PFSK-1 (cell line): ENCODE results near the gene FKBP1B.

Experiments
- FOXP2 ChIP-seq: optimal IDR thresholded peaks from 2 replicates; pipeline ENCODE3; 2011; ENCODE audit warnings: borderline replicate concordance, control low read depth, inconsistent platforms; ENCODE audit not compliant: insufficient read depth; ENCODE audit errors: extremely low read length, extremely low read depth
- POLR2AphosphoS5 ChIP-seq: IDR thresholded peaks from 2 replicates; pipeline ENCODE4 v1.6.1; 2012; ENCODE audit warnings: low read depth, mild to moderate bottlenecking, control low read depth, low read length, moderate library complexity
- SIN3A ChIP-seq: IDR thresholded peaks from 2 replicates; pipeline ENCODE4 v1.6.1; 2012; ENCODE audit warnings: mild to moderate bottlenecking, low read length, moderate library complexity, borderline replicate concordance; ENCODE audit not compliant: insufficient read depth
- TAF1 ChIP-seq: IDR thresholded peaks from 2 replicates; pipeline ENCODE4 v1.6.1; 2012; ENCODE audit warnings: low read length, control low read depth, borderline replicate concordance; ENCODE audit not compliant: insufficient read depth
- TF ChIP-seq, protein P1 (sequence below), 2 experiments: IDR thresholded peaks; 2 replicates each; pipeline versions ENCODE4 v1.6.1 to v1.8.0; 2011 to 2012; ENCODE audit warnings: low read depth in 2 of 2, low read length in 2 of 2, control low read depth in 1 of 2, inconsistent platforms in 1 of 2, mild to moderate bottlenecking in 1 of 2, moderate library complexity in 1 of 2; ENCODE audit not compliant: insufficient read depth in 1 of 2

Gene FKBP1B

DNA sequence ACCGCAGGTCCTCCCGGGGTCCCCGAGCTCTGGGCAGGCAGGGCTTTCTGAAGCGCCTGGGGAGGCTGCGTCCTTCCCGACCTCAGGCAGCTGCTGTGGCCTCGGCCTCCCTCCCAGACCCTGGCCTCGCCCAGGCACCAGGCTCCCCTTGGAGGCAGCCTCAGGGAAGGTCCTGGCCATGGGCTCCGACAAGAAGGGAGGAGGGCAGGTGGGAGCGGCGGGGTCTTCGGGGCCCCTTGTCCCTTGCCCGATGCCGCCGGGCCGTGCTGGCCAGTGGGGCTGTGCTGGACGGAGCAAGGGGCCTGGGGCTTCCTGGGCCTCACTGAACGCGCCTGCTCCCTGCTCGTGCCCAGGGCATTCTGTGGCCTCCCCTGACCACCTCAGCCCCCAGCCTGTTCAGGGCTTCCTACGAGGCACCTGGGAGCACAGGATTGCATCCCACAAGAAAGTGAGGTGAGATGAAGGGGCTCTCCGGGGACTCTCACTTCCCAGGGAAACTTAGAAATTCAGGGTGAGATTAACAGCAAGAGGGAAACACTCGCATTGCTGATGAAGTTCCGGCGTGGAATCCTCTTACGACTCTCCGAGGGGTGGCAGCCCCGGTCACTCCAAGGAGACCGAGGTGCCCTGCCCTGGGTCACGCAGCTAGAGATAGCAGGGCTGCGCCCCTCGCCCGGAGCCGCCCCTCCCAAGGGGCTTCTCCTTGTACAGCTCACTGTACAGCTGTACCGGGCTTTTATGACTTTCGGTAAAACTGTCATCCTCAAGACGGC lies 38.9 kb upstream of the FKBP1B start:
- no peak for TF ChIP-seq TAF1
- TF ChIP-seq, protein P1, sequence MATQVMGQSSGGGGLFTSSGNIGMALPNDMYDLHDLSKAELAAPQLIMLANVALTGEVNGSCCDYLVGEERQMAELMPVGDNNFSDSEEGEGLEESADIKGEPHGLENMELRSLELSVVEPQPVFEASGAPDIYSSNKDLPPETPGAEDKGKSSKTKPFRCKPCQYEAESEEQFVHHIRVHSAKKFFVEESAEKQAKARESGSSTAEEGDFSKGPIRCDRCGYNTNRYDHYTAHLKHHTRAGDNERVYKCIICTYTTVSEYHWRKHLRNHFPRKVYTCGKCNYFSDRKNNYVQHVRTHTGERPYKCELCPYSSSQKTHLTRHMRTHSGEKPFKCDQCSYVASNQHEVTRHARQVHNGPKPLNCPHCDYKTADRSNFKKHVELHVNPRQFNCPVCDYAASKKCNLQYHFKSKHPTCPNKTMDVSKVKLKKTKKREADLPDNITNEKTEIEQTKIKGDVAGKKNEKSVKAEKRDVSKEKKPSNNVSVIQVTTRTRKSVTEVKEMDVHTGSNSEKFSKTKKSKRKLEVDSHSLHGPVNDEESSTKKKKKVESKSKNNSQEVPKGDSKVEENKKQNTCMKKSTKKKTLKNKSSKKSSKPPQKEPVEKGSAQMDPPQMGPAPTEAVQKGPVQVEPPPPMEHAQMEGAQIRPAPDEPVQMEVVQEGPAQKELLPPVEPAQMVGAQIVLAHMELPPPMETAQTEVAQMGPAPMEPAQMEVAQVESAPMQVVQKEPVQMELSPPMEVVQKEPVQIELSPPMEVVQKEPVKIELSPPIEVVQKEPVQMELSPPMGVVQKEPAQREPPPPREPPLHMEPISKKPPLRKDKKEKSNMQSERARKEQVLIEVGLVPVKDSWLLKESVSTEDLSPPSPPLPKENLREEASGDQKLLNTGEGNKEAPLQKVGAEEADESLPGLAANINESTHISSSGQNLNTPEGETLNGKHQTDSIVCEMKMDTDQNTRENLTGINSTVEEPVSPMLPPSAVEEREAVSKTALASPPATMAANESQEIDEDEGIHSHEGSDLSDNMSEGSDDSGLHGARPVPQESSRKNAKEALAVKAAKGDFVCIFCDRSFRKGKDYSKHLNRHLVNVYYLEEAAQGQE (IDR thresholded peaks at IDR 0.05; ENCODE audit: insufficient read depth in 1 of 2, low read depth in 2 of 2, low read length in 2 of 2) = no peak
- TF ChIP-seq SIN3A = no peak
- TF ChIP-seq POLR2AphosphoS5 = no peak
- TF ChIP-seq FOXP2 = no peak

DNA sequence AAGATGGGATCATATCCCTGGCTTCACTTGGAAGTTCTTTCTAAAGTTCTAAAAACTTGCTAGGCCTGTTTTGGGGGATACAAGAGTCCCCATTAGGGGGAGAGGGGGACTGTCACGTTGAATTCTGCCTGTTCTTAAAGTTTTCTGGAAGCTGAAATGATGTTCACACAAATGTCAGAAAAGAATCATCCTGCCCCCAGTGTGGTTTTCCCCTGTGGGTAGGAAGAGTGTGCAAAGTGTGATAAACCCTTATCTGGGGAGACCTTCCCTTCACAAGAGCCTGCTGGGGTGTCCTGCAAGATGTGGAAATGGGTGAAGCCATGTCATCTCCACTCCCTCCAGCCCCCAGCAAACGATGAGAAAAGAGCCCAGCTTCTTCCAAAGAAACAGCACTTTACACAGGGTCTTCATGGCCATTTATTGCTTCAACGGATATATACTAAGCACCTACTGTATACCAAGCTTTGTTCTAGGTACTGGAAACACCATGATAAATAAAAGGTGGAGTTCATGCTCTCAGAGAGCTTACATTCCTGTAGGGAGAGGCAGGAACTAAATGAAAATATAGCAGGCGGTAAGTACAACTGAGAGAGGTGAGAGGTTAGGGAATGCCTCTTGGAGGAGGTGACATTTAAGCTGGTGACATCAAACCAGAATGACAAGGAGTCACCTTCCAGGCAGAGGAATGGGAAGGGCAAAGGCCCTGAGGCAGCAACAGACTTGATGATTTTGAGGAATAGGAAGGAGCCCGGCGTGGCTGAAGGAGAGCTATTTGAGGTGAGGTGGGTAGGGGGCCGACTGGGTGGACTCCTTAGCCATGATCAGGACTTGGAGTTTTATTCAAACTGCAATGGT lies 38.1 kb upstream of the FKBP1B start:
- no peak for TF ChIP-seq POLR2AphosphoS5
- TF ChIP-seq, protein P1 (IDR thresholded peaks at IDR 0.05; ENCODE audit: insufficient read depth in 1 of 2, low read depth in 2 of 2, low read length in 2 of 2) = no peak
- no peak for TF ChIP-seq SIN3A

DNA sequence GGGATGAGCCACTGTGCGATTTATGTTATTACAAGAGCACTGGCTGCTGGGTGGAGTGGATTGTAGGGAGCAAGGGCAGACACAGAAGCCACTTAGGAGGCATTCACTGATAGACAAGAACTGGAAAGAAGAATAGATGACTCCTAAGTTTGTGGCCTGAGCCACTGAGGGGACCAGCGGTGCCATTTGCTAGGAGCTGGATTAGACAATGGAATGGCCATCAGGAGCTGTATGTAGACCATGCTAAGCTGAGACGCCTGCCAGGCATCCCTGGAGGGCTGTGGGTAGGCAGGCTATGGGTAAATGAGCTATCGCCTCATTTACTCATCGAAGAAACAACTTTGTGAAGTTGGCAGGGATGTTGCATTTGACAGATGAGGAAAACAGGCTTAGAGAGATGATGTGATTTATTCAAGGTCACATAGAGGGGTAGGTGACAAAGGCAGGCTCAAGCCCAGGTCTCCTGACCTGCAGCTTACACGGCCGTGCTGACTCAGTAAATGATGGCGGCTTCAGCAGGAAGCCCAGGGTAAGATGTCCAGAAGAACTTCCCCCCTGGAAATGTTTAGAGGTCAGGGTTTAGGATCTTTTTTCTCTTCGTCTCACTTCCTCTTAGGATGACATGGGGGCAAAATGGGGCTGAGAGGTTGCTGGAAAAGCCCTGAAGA lies 36.9 kb upstream of the FKBP1B start:
- TF ChIP-seq FOXP2 = no peak
- no peak for TF ChIP-seq TAF1
- TF ChIP-seq SIN3A = no peak
- no peak for TF ChIP-seq POLR2AphosphoS5
- TF ChIP-seq, protein P1 (IDR thresholded peaks at IDR 0.05; ENCODE audit: insufficient read depth in 1 of 2, low read depth in 2 of 2, low read length in 2 of 2) = no peak

DNA sequence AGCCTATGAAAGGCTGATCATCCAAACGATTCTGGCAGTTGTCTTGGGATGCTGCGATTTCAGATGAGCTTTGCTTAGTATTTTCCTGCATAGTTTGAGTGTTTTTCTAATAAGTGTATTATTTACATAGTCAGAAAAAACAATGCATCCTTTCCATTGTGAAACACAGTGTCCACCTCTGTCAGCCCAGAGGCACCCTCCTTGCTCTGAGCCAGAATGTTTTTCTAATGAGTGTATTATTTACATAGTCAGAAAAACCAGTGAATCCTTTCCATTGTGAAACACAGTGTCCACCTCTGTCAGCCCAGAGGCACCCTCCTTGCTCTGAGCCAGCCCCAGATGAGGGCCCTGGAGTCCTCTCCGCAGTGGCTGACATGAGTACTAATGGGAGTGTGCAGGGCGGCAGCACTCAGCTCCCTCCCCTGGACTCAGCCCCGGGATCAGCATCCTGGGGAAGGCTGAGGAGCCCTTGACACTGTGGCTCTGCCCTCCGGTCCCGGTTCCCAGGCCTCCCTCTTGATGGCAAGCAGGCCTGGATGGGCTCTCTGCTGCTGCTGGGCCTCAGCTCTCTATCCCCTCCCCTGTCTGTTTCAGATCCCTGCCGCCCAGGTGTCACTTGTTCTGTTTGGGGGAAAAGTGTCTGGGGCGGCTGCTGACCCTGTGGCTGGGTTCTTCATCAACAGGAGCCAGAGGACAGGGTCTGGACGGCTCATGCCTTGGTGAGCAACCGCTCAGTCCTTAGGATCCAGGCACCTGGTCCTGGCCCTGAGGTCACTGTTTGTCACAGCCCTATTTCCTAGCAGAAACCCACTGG lies 33.8 kb upstream of the FKBP1B start:
- TF ChIP-seq TAF1 (no peak), FOXP2 (no peak), POLR2AphosphoS5 (no peak), SIN3A (no peak)
- TF ChIP-seq, protein P1 (IDR thresholded peaks at IDR 0.05; ENCODE audit: insufficient read depth in 1 of 2, low read depth in 2 of 2, low read length in 2 of 2) = no peak
